Immature natural killer cell (primary cell): ENCODE results near the gene ADIRF. TPM values are rescaled to one million over a fixed set of nuclear protein-coding genes. Genes with fewer than 3 reads are reported as not detected.
"Not testable (repeated sequence)": the region's sequence is repeated elsewhere in the genome, so short reads cannot be mapped to it uniquely, and the experiment has no call there.

ENCODE experiments used
- DNase-seq, 3 donors: peaks; one replicate each; pipeline ENCODE4 v3.0.0; 2022; ENCODE audit warnings: mixed read lengths in 1 of 3
- H3K27ac Mint-ChIP-seq, 6 donors: one replicate each; pipeline ENCODE4 v1.8.0; 2020; ENCODE audit warnings: mixed read lengths in 6 of 6, mild to moderate bottlenecking in 5 of 6, inconsistent platforms in 4 of 6, moderate library complexity in 3 of 6
- H3K27me3 Mint-ChIP-seq, 3 donors: one replicate each; pipeline ENCODE4 v1.8.0; 2020 to 2021; ENCODE audit warnings: low read depth in 3 of 3, mild to moderate bottlenecking in 3 of 3, mixed read lengths in 3 of 3, moderate library complexity in 3 of 3, inconsistent platforms in 1 of 3
- H3K36me3 Mint-ChIP-seq, 3 donors: one replicate each; pipeline ENCODE4 v1.8.0; 2020; ENCODE audit warnings: mixed read lengths in 3 of 3, inconsistent platforms in 2 of 3, mild to moderate bottlenecking in 2 of 3
- H3K4me1 Mint-ChIP-seq, 2 donors: one replicate each; pipeline ENCODE4 v1.8.0; 2020; ENCODE audit warnings: inconsistent platforms in 2 of 2, mild to moderate bottlenecking in 2 of 2, mixed read lengths in 2 of 2, moderate library complexity in 1 of 2
- H3K4me3 Mint-ChIP-seq, 5 donors: one replicate each; pipeline ENCODE4 v1.8.0; 2020; ENCODE audit warnings: mild to moderate bottlenecking in 5 of 5, mixed read lengths in 5 of 5, inconsistent platforms in 3 of 5, moderate library complexity in 3 of 5
- H3K9me3 Mint-ChIP-seq, 6 donors: one replicate each; pipeline ENCODE4 v1.8.0; 2020; ENCODE audit warnings: mild to moderate bottlenecking in 6 of 6, mixed read lengths in 6 of 6, inconsistent platforms in 4 of 6, moderate library complexity in 3 of 6
- polyA plus RNA-seq, 3 donors: library from polyadenylated mRNA; unstranded; fragments of 300-500 nt; fragmentation: Illumina TruSeq; gene quantifications; one replicate each; pipeline ENCODE4 v1.2.3, GENCODE V29; 2021

The ADIRF gene
- polyA plus RNA-seq, 3 donors from 2014 or later = not detected

- no peaks in the 10 kb centered on the region for H3K36me3 Mint-ChIP-seq
- peaks cover 2 to 10% (median 7%) of the 10 kb centered on the region in 3 donors for H3K27me3 Mint-ChIP-seq
- no peaks in the 10 kb centered on the region for H3K9me3 Mint-ChIP-seq
- H3K27ac Mint-ChIP-seq = no peak overlapping the region
- no peak for DNase-seq
- H3K4me3 Mint-ChIP-seq = no peak overlapping the region
- H3K4me1 Mint-ChIP-seq = no peaks in the 10 kb centered on the region
These were observed 24.6 kb downstream of the ADIRF start for GRCh38 chr10:86992929-86993328.

GRCh38 chr10:86999802-87000403 is 31.6 kb downstream of the ADIRF start:
- H3K36me3 Mint-ChIP-seq, DNase-seq, H3K27me3 Mint-ChIP-seq, H3K4me3 Mint-ChIP-seq, H3K9me3 Mint-ChIP-seq, H3K4me1 Mint-ChIP-seq, H3K27ac Mint-ChIP-seq: not testable (repeated sequence)

- Mint-ChIP-seq H3K4me3 (no peak overlapping the region), H3K27ac (no peak overlapping the region), H3K27me3 (peaks cover 0 to 2% (median 0%) of the 10 kb centered on the region in 3 donors), H3K36me3 (no peaks in the 10 kb centered on the region), H3K4me1 (no peaks in the 10 kb centered on the region), H3K9me3 (no peaks in the 10 kb centered on the region)
- no peak for DNase-seq
These were observed 32.2 kb downstream of the ADIRF start for GRCh38 chr10:87000491-87000890.

DNA sequence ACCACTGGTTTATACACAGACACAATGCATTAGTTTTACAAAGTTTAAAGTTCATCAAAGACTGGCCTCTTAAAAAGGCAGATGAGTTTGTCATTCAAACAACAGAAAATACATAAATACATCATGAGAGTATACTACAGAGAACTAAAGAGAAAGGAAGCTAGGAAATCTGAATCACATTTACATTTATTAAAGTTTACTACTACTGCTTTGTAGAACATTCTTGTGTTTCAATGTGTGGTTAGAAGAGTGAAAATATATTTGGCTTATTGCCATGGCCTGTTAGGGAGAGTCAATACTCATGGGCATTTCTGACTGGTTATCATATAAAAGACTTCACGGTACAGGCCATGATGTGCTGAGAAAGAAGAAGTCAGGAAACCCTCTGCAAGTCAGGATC is 38.8 kb downstream of the ADIRF start:
- not testable (repeated sequence) for H3K27me3 Mint-ChIP-seq, H3K9me3 Mint-ChIP-seq, H3K36me3 Mint-ChIP-seq, H3K4me3 Mint-ChIP-seq, DNase-seq, H3K4me1 Mint-ChIP-seq
- H3K27ac Mint-ChIP-seq = peak overlapping the region in 1 of 6 donors; percentile 53

DNA sequence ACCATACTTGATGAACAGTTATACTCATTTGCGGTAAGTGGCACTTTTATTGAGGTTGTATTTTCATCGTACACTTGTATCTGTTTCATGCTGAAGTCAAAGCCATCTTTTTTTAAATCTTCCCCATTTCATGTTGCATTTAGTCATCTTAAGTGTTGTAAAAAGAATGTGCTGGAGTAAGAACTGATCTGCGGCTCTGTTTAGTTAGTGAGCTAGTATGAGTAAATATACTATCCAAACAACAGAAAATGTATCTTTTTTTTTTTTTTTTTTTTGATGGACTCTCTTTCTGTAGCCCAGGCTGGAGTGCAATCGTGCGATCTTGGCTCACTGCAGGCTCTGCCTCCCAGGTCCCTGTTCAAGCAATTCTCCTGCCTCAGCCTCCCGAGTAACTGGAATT is 39.4 kb downstream of the ADIRF start:
- not testable (repeated sequence) for H3K36me3 Mint-ChIP-seq, H3K4me3 Mint-ChIP-seq, DNase-seq, H3K27me3 Mint-ChIP-seq, H3K27ac Mint-ChIP-seq, H3K4me1 Mint-ChIP-seq, H3K9me3 Mint-ChIP-seq

DNA sequence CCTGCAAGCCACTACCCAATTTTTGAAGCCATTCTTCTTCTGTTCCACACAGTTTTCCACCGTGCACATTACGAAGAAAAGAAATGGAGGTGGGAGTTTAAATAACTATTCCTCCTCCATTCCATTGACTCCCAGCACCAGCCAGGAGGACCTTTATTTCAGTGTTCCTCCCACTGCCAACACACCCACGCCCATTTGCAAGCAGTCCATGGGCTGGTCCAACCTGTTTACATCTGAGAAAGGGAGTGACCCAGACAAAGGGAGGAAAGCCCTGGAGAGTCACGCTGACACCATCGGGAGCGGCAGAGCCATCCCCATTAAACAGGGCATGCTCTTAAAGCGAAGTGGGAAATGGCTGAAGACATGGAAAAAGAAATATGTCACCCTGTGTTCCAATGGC is 40.0 kb downstream of the ADIRF start:
- H3K9me3 Mint-ChIP-seq, H3K4me1 Mint-ChIP-seq, H3K27me3 Mint-ChIP-seq, H3K36me3 Mint-ChIP-seq, DNase-seq, H3K27ac Mint-ChIP-seq, H3K4me3 Mint-ChIP-seq: not testable (repeated sequence)

DNA sequence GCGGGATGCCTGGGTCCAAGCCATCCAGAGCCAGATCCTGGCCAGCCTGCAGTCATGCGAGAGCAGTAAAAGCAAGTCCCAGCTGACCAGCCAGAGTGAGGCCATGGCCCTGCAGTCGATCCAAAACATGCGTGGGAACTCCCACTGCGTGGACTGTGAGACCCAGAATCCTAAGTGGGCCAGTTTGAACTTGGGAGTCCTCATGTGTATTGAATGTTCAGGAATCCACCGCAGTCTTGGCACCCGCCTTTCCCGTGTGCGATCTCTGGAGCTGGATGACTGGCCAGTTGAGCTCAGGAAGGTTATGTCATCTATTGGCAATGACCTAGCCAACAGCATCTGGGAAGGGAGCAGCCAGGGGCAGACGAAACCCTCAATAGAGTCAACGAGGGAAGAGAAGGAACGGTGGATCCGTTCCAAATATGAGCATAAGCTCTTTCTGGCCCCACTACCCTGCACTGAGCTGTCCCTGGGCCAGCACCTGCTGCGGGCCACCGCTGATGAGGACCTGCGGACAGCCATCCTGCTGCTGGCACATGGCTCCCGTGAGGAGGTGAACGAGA is 40.9 kb downstream of the ADIRF start:
- not testable (repeated sequence) for DNase-seq, H3K27ac Mint-ChIP-seq, H3K27me3 Mint-ChIP-seq, H3K36me3 Mint-ChIP-seq, H3K4me3 Mint-ChIP-seq, H3K9me3 Mint-ChIP-seq, H3K4me1 Mint-ChIP-seq

DNA sequence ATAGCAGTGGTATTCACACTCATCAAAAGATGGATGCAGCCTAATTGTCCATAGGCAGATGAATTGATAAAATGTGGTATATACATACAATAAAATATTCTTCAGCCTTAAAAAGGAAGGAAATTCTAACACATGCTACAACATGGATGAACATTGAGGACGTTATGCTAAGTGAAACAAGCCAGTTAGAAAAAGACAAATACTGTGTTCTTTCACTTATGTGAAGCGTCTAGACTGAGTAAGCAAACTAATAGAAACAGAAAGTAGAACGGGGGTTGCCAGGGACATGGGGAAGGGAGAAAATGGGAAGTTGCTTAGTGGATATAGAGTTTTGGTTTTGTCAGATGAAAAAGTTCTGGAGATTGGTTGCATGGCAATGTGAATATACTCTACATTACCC is 45.2 kb downstream of the ADIRF start:
- not testable (repeated sequence) for H3K27me3 Mint-ChIP-seq, H3K36me3 Mint-ChIP-seq, H3K9me3 Mint-ChIP-seq, H3K27ac Mint-ChIP-seq, H3K4me1 Mint-ChIP-seq, DNase-seq
- peak overlapping the region in 1 of 5 donors; percentile 18 for H3K4me3 Mint-ChIP-seq

DNA sequence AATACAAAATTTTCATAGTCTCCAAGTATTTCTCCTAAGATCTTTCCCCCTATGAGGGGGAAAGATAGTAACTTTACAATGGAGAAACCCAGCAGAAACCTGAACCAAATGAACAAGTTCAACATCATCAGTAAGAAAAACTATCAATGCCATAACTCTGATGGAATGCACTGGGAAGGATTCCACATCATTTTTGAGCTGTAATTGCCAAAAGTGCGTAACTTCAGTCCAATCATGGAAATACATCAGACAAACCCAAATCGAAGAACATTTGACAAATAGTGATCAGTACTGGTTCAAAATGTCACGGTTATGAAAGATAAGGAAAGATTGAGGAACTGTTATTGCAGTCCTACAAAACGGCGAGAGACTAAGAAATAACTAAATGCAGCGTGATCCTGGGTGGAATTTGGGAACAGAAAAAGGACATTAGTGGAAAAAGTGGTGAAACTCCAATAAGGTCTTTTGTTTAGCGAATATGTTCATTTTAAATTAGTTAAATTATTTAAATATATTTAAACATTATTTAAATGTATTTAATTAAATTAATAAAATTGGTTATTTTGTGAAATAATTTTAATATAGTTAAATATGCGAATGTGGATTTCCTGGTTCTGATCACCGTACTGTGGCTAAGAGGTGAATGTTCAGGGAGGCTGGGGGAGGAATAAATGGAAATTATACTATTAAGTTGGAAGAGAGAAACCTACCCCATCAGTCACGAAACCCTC is 46.9 kb downstream of the ADIRF start:
- H3K36me3 Mint-ChIP-seq, H3K4me3 Mint-ChIP-seq, H3K4me1 Mint-ChIP-seq, H3K27ac Mint-ChIP-seq, H3K27me3 Mint-ChIP-seq, DNase-seq, H3K9me3 Mint-ChIP-seq: not testable (repeated sequence)

- not testable (repeated sequence) for H3K27me3 Mint-ChIP-seq, H3K9me3 Mint-ChIP-seq
These were observed 49.8 kb downstream of the ADIRF start for GRCh38 chr10:87018127-87018526.

GRCh38 chr10:87019066-87019465 is 50.8 kb downstream of the ADIRF start:
- DNase-seq, H3K27ac Mint-ChIP-seq, H3K27me3 Mint-ChIP-seq, H3K9me3 Mint-ChIP-seq, H3K4me1 Mint-ChIP-seq, H3K4me3 Mint-ChIP-seq, H3K36me3 Mint-ChIP-seq: not testable (repeated sequence)

More at GRCh38 chr10:87018127-87018526, 49.8 kb downstream of the ADIRF start:
- not testable (repeated sequence) for H3K36me3 Mint-ChIP-seq, H3K27ac Mint-ChIP-seq, H3K4me3 Mint-ChIP-seq, H3K4me1 Mint-ChIP-seq, DNase-seq

DNA sequence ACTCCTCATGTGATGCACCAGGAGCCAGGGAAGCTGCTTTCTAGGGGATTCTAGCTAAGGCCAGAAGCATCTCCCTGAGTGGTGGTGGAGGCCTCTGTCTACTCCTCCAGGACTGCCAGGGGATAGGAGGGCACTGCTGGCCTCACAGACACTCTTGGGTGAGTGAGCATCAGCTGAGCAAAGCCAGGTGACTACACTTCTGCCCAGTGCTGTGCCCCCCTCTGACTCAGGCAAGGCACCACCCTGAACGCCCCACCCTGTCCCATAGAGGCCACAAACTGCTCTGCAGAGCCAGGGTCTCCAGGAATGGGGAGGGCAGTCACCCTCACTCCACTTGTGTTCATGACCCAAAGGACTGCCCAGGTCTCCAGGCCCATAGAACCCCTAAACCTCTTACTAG is 51.2 kb downstream of the ADIRF start:
- not testable (repeated sequence) for H3K36me3 Mint-ChIP-seq, H3K4me1 Mint-ChIP-seq, DNase-seq, H3K9me3 Mint-ChIP-seq, H3K27me3 Mint-ChIP-seq, H3K27ac Mint-ChIP-seq, H3K4me3 Mint-ChIP-seq

DNA sequence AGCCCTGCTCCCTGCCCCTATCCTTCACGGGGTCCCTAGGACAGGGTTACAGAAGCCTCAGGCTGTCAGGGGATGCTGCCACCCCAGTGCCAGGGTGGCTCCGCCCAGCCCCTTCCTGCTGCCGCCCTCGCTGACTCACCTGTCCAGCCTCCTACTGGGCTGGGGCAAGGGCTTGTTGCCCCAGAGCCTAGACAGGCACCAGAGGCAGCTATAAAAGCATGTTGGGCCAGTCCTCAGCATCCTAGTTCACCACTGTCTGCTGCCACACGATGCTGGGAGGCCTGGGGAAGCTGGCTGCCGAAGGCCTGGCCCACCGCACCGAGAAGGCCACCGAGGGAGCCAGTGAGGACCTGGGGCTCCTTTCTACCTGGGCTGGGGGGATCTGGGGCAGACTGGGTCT is 51.8 kb downstream of the ADIRF start, which contains the start of gene FAM25A:
Gene FAM25A (plus strand): TSS at position 239 of the 400 bp plus-strand sequence. CDS start 31 bp downstream, at position 270.
- not testable (repeated sequence) for H3K36me3 Mint-ChIP-seq, H3K27ac Mint-ChIP-seq, H3K4me1 Mint-ChIP-seq, H3K4me3 Mint-ChIP-seq, H3K9me3 Mint-ChIP-seq, H3K27me3 Mint-ChIP-seq, DNase-seq
